Naive thymus-derived CD4-positive, alpha-beta T cell (primary cell): ENCODE data around the gene ADORA1. TPM values are rescaled to one million over a fixed set of nuclear protein-coding genes. Genes with fewer than 3 reads are reported as not detected.

ENCODE experiments used
- ATAC-seq: fragments of 150-1000 bp; cut with Tn5 transposase; 2 replicates; pipeline ENCODE4 v1.10.0; 2021; ENCODE audit warnings: mild to moderate bottlenecking, moderate library complexity
- CTCF ChIA-PET: fragments of 350-600 bp; sonication (Branson Sonifier 250); formaldehyde crosslinking; loops from one replicate; lab custom pipeline; 2021; ENCODE audit warnings: antibody characterized with exemption; lab: Charles Lee
- POLR2A ChIA-PET: fragments of 350-600 bp; sonication (Branson Sonifier 250); formaldehyde crosslinking; loops from one replicate; lab custom pipeline; 2021; ENCODE audit warnings: antibody characterized with exemption, inconsistent platforms; lab: Charles Lee
- DNase-seq, 9 donors: peaks; one replicate each; pipeline versions ENCODE4 v3.0.0 to v3.0.0-alpha.2; 2020 to 2022; ENCODE audit warnings: mixed read lengths in 1 of 9
- H3K27ac ChIP-seq: one replicate; pipeline ENCODE4 v1.7.0; 2013; ENCODE audit warnings: mild to moderate bottlenecking, low read depth, low read length, moderate library complexity
- H3K27me3 ChIP-seq, 2 donors: one replicate each; pipeline ENCODE4 v1.7.0; 2013; ENCODE audit warnings: low read length in 2 of 2, mild to moderate bottlenecking in 2 of 2, moderate library complexity in 2 of 2; ENCODE audit not compliant: control insufficient read depth in 2 of 2, insufficient read depth in 2 of 2
- H3K36me3 ChIP-seq, 3 experiments: 1 replicate in 2 of 3; 2 replicates in 1 of 3; pipeline ENCODE4 v1.7.0; 2013; ENCODE audit warnings: low read length in 3 of 3, mild to moderate bottlenecking in 3 of 3, moderate library complexity in 1 of 3; ENCODE audit not compliant: insufficient read depth in 3 of 3, control insufficient read depth in 2 of 3
- H3K4me1 ChIP-seq, 2 donors: one replicate each; pipeline ENCODE4 v1.7.0; 2013; ENCODE audit warnings: low read length in 2 of 2, mild to moderate bottlenecking in 2 of 2, moderate library complexity in 1 of 2; ENCODE audit not compliant: control insufficient read depth in 2 of 2, insufficient read depth in 2 of 2
- H3K4me3 ChIP-seq: 2 replicates; pipeline ENCODE4 v1.7.0; 2013; ENCODE audit warnings: mild to moderate bottlenecking, low read length
- H3K9me3 ChIP-seq, 3 experiments: 1 replicate in 2 of 3; 2 replicates in 1 of 3; pipeline ENCODE4 v1.7.0; 2013; ENCODE audit warnings: low read length in 3 of 3; ENCODE audit not compliant: control insufficient read depth in 2 of 3
- H3K27ac Mint-ChIP-seq, 9 donors: one replicate each; pipeline ENCODE4 v1.8.0; 2020 to 2022; ENCODE audit warnings: mixed read lengths in 9 of 9, mild to moderate bottlenecking in 8 of 9, moderate library complexity in 5 of 9, inconsistent platforms in 2 of 9
- H3K27me3 Mint-ChIP-seq, 5 donors: one replicate each; pipeline ENCODE4 v1.8.0; 2021 to 2022; ENCODE audit warnings: mixed read lengths in 5 of 5, mild to moderate bottlenecking in 1 of 5
- H3K36me3 Mint-ChIP-seq, 5 donors: one replicate each; pipeline ENCODE4 v1.8.0; 2020 to 2022; ENCODE audit warnings: mixed read lengths in 5 of 5, mild to moderate bottlenecking in 3 of 5, inconsistent platforms in 1 of 5
- H3K4me1 Mint-ChIP-seq, 7 donors: one replicate each; pipeline ENCODE4 v1.8.0; 2020 to 2022; ENCODE audit warnings: mixed read lengths in 7 of 7, mild to moderate bottlenecking in 3 of 7, inconsistent platforms in 1 of 7
- H3K4me3 Mint-ChIP-seq, 10 donors: one replicate each; pipeline ENCODE4 v1.8.0; 2020 to 2022; ENCODE audit warnings: mild to moderate bottlenecking in 10 of 10, mixed read lengths in 10 of 10, moderate library complexity in 6 of 10, inconsistent platforms in 2 of 10
- H3K9me3 Mint-ChIP-seq, 11 donors: one replicate each; pipeline ENCODE4 v1.8.0; 2020 to 2022; ENCODE audit warnings: mixed read lengths in 11 of 11, mild to moderate bottlenecking in 4 of 11, inconsistent platforms in 1 of 11, moderate library complexity in 1 of 11
- intact Hi-C, 2 donors: fragments of 100-400 bp; cut with micrococcal nuclease; formaldehyde crosslinking; loops; one replicate each; pipeline ENCODE4 v1.15.1; 2023
- polyA plus RNA-seq, 2 donors: library from polyadenylated mRNA; unstranded; fragments of 300-500 nt; fragmentation: Illumina TruSeq; gene quantifications; one replicate each; pipeline ENCODE4 v1.2.3, GENCODE V29; 2021
- total RNA-seq, 6 experiments: library from RNA in 5 of 6; stranded (reverse) in 5 of 6; gene quantifications; 1 replicate in 5 of 6; 2 replicates in 1 of 6; pipeline ENCODE4 v1.2.3 and lab custom pipeline; 2021 to 2026

The ADORA1 gene
- total and polyA plus RNA-seq, 7 experiments from 2014 or later: 0.44 TPM; not detected in 6

GRCh38 chr1:203199481-203199815 lies 71.9 kb downstream of the ADORA1 start:
- H3K9me3 ChIP-seq: no peaks in the 10 kb centered on the region
- peaks cover 0 to 11% (median 0%) of the 10 kb centered on the region in 7 donors for H3K4me1 Mint-ChIP-seq
- peaks cover 0 to 25% (median 13%) of the 10 kb centered on the region in 5 donors for H3K27me3 Mint-ChIP-seq
- H3K27ac ChIP-seq: no peak overlapping the region
- DNase-seq (no peak), ATAC-seq (no peak)
- H3K27me3 ChIP-seq: no peaks in the 10 kb centered on the region
- intact Hi-C loops: no loop called here
- H3K4me1 ChIP-seq: no peaks in the 10 kb centered on the region
- no peak overlapping the region for H3K27ac Mint-ChIP-seq
- H3K9me3 Mint-ChIP-seq: peaks cover 0 to 3% (median 0%) of the 10 kb centered on the region in 11 donors
- no peaks in the 10 kb centered on the region for H3K36me3 ChIP-seq
- H3K4me3 ChIP-seq: no peak overlapping the region
- no peaks in the 10 kb centered on the region for H3K36me3 Mint-ChIP-seq
- H3K4me3 Mint-ChIP-seq: no peak overlapping the region
- ChIA-PET POLR2A (no interaction called here), CTCF (no interaction called here)

DNA sequence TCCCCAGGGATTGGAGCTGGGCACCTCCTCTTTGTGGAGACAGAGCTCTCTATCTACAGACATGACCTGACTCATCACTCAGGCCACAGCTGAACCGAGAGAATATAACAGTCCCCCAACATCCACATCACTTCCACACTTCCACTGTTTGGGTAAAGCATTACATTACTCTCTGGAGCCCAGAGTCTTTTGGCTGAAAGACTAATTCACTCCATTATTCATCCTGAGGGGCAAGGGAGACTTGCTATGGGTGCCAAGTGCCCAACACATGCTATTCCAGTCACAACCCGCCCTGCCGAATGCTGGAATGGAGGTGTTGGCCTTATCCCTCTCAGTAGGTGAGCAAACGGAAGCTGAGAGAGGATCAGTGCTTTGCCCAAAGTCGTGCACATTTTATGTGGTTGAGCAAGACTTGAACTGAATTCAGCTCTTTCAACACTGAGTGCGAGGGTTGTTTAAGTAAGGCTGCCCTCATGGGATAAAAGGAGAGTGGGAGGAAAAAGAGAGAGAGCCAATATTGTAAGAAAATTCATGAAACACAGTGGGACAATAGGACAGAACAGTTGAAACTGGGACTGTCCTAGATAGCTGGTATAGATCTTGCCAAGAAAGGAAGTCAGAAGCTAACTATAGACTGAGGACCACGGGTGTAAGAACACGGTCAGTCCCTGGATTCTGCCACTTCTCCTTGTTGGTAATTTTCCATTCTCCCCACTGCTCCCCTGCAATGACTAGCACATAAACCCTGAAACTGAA lies 72.5 kb downstream of the ADORA1 start:
- peaks cover 0 to 25% (median 13%) of the 10 kb centered on the region in 5 donors for H3K27me3 Mint-ChIP-seq
- H3K36me3 Mint-ChIP-seq: no peaks in the 10 kb centered on the region
- Histone ChIP-seq H3K4me1 (no peaks in the 10 kb centered on the region), H3K27ac (no peak overlapping the region), H3K27me3 (no peaks in the 10 kb centered on the region), H3K36me3 (no peaks in the 10 kb centered on the region), H3K9me3 (no peaks in the 10 kb centered on the region), H3K4me3 (no peak overlapping the region)
- H3K4me1 Mint-ChIP-seq: peaks cover 0 to 11% (median 0%) of the 10 kb centered on the region in 7 donors
- ChIA-PET POLR2A (no interaction called here), CTCF (no interaction called here)
- H3K4me3 Mint-ChIP-seq: no peak overlapping the region
- intact Hi-C loops: no loop called here
- DNase-seq (no peak), ATAC-seq (no peak)
- H3K27ac Mint-ChIP-seq: no peak overlapping the region
- peaks cover 0 to 3% (median 0%) of the 10 kb centered on the region in 11 donors for H3K9me3 Mint-ChIP-seq

GRCh38 chr1:203200916-203201315 lies 73.4 kb downstream of the ADORA1 start:
- Histone ChIP-seq H3K9me3 (no peaks in the 10 kb centered on the region), H3K4me1 (no peaks in the 10 kb centered on the region), H3K27ac (no peak overlapping the region), H3K27me3 (no peaks in the 10 kb centered on the region), H3K36me3 (no peaks in the 10 kb centered on the region), H3K4me3 (no peak overlapping the region)
- Mint-ChIP-seq H3K36me3 (no peaks in the 10 kb centered on the region), H3K4me1 (peaks cover 0 to 11% (median 0%) of the 10 kb centered on the region in 7 donors), H3K4me3 (no peak overlapping the region), H3K9me3 (peaks cover 0 to 3% (median 0%) of the 10 kb centered on the region in 11 donors), H3K27me3 (peaks cover 0 to 25% (median 13%) of the 10 kb centered on the region in 5 donors), H3K27ac (no peak overlapping the region)
- ChIA-PET CTCF (no interaction called here), POLR2A (no interaction called here)
- ATAC-seq (no peak), DNase-seq (no peak)
- intact Hi-C loops: no loop called here

DNA sequence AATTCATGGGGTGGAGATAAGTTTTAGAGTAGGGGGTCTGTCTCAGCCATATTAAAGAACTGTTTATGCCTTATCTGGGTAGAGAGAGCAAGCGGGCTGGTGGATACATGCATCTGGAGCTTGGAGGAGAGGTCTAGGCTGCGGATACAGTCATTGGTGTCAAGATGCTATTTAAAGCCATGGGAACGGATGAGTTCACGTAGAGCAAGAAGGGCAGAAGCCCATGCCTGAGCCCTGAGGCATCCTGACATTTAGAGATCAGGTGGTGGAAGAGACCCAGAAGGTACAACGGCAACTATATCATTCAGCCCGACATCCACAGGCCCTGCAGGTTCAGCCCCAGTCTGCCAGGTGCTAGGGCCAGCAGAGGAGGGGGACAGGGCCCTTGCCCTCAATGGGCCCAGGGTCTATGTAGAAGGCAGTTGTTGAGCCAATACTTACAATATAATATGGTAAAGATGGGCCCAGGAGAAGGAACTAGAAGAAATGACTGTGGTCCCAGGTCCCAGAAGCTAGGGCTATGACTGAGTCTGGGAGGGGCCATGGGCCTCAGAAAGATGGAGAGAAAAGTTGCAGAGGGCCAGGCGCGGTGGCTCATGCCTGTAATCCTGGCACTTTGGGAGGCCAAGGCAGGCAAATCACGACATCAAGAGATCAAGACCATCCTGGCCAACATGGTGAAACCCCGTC lies 74.1 kb downstream of the ADORA1 start:
- H3K9me3 ChIP-seq: no peaks in the 10 kb centered on the region
- H3K4me3 ChIP-seq: no peak overlapping the region
- Mint-ChIP-seq H3K27me3 (peaks cover 0 to 25% (median 13%) of the 10 kb centered on the region in 5 donors), H3K9me3 (peaks cover 0 to 3% (median 0%) of the 10 kb centered on the region in 11 donors), H3K36me3 (no peaks in the 10 kb centered on the region), H3K4me3 (no peak overlapping the region), H3K4me1 (peaks cover 0 to 11% (median 0%) of the 10 kb centered on the region in 7 donors), H3K27ac (no peak overlapping the region)
- H3K36me3 ChIP-seq: no peaks in the 10 kb centered on the region
- POLR2A ChIA-PET: no interaction called here
- no peak for ATAC-seq
- H3K27ac ChIP-seq: no peak overlapping the region
- H3K4me1 ChIP-seq: no peaks in the 10 kb centered on the region
- no peak for DNase-seq
- no peaks in the 10 kb centered on the region for H3K27me3 ChIP-seq
- intact Hi-C loops: no loop called here
- CTCF ChIA-PET: no interaction called here

DNA sequence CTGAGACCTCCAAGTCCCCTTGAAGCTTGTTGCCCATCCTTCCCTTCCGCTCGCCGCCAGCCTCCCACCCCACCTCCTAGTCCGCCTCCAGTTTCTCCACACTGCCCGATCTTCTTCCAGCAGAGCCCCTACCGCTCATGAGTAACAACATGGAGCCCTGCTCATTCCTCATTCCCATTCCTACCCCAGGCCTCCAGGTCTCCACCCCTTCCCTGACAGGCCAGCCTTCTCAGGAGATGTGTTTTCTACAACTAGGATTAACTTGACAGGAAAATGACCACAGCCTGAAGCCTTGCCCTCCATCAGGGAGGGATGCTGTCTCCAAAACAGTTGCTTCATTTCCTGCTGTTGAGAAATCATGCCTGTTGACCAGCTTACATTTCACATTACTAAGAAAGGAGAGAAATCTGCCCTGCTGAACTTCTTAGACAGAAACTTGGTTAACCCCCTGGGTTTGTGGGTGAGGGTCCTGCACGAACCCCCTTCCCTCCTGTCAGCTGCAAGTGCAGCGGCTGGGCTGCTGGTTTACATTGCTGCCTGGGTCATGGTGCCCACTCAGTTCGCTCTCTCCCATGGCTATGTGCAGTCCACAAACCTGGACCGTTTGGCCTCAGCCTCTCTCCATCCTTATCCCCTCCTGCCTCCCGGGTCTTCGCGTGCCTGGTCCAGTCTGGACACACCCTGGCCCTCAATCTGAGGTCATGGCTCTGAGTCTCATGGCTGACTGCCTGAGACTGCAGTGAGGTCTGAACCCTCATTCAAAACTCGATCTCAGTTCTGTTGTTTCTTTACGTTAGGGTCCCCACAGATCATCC lies 75.1 kb downstream of the ADORA1 start:
- no peaks in the 10 kb centered on the region for H3K27me3 ChIP-seq
- H3K4me1 ChIP-seq: no peaks in the 10 kb centered on the region
- H3K4me3 ChIP-seq: no peak overlapping the region
- intact Hi-C loops: no loop called here
- no peak overlapping the region for H3K4me3 Mint-ChIP-seq
- ChIA-PET CTCF (no interaction called here), POLR2A (no interaction called here)
- DNase-seq: no peak
- H3K27me3 Mint-ChIP-seq: peaks cover 0 to 24% (median 8%) of the 10 kb centered on the region in 5 donors
- H3K27ac ChIP-seq: no peak overlapping the region
- no peaks in the 10 kb centered on the region for H3K36me3 ChIP-seq
- H3K4me1 Mint-ChIP-seq: peaks cover 0 to 11% (median 0%) of the 10 kb centered on the region in 7 donors
- no peaks in the 10 kb centered on the region for H3K9me3 Mint-ChIP-seq
- no peak overlapping the region for H3K27ac Mint-ChIP-seq
- no peak for ATAC-seq
- H3K36me3 Mint-ChIP-seq: no peaks in the 10 kb centered on the region
- H3K9me3 ChIP-seq: no peaks in the 10 kb centered on the region

- H3K9me3 Mint-ChIP-seq: no peaks in the 10 kb centered on the region
- DNase-seq (no peak), ATAC-seq (no peak)
- H3K36me3 Mint-ChIP-seq: no peaks in the 10 kb centered on the region
- no peak overlapping the region for H3K27ac Mint-ChIP-seq
- no peaks in the 10 kb centered on the region for H3K27me3 ChIP-seq
- H3K4me1 ChIP-seq: no peaks in the 10 kb centered on the region
- peaks cover 0 to 11% (median 0%) of the 10 kb centered on the region in 7 donors for H3K4me1 Mint-ChIP-seq
- POLR2A ChIA-PET: no interaction called here
- H3K9me3 ChIP-seq: no peaks in the 10 kb centered on the region
- no peak overlapping the region for H3K27ac ChIP-seq
- H3K36me3 ChIP-seq: no peaks in the 10 kb centered on the region
- H3K27me3 Mint-ChIP-seq: peaks cover 0 to 32% (median 8%) of the 10 kb centered on the region in 5 donors
- no peak overlapping the region for H3K4me3 Mint-ChIP-seq
- CTCF ChIA-PET: no interaction called here
- H3K4me3 ChIP-seq: no peak overlapping the region
- intact Hi-C loops: no loop called here
Observed at GRCh38 chr1:203204756-203205155, 77.2 kb downstream of the ADORA1 start.
